ENCODE results near the gene TTC4. TPM values are rescaled to one million over a fixed set of nuclear protein-coding genes. Genes with fewer than 3 reads are reported as not detected.

Gene TTC4
- total RNA-seq, 5 donors from 2014 or later (not counting 1 experiment from before 2014, with no cell fraction given), result 9.6 to 25.1 (median 22.2) TPM

GRCh38 chr1:54699936-54700525 lies 15.6 kb upstream of the TTC4 start:
- ChIA-PET CTCF (no interaction called here), POLR2A (no interaction called here)
- Mint-ChIP-seq H3K27me3 (peaks cover 10 to 16% of the 10 kb centered on the region in 2 donors), H3K36me3 (no peaks in the 10 kb centered on the region), H3K4me1 (no peaks in the 10 kb centered on the region), H3K27ac (no peak overlapping the region), H3K9me3 (no peaks in the 10 kb centered on the region), H3K4me3 (no peak overlapping the region)
- 91% methylated on average over 5 of the region's 11 CpGs for WGBS (ENCODE audit: insufficient coverage)
- ATAC-seq (replicated peaks in 1 of 4), result no peak
- H3K4me1 ChIP-seq (ENCODE audit: control insufficient read depth in 1 of 2, extremely low read depth in 1 of 2, insufficient read depth in 2 of 2, low read length in 2 of 2), result no peaks in the 10 kb centered on the region
- H3K9me3 ChIP-seq, result no peaks in the 10 kb centered on the region
- H3K27ac ChIP-seq (ENCODE audit: low read length), result no peak overlapping the region
- H3K27me3 ChIP-seq (replicated peaks in 1 of 2; ENCODE audit: control insufficient read depth in 2 of 2, extremely low read depth in 1 of 2, insufficient read depth in 2 of 2, low read length in 1 of 2), result peaks cover 0 to 38% of the 10 kb centered on the region in 2 experiments
- H3K4me3 ChIP-seq (ENCODE audit: control insufficient read depth in 1 of 2, extremely low read depth in 1 of 2, low read length in 1 of 2), result no peak overlapping the region
- DNase-seq, result no peak
- no peaks in the 10 kb centered on the region for H3K36me3 ChIP-seq (ENCODE audit: control insufficient read depth in 2 of 2, extremely low read depth in 1 of 2, insufficient read depth in 1 of 2, low read length in 1 of 2)

DNA sequence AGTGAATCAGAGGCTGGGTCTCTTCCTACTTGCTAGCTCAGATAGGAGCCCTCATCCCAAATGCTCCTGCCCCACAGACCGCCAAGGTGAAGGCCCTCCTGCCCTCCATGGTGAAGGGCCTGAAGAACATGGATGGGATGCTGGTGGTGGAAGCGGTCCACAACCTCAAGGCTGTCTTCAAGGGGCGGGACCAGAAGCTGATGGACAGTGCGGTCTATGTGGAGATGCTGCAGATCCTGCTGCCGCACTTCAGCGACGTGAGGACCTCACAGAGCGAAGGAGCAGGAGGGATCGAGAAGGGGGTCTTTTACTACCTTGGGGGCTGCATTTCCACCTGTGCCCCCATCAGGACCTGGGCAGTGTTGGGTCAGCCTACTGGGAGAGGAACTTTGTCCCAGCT lies 14.6 kb upstream of the TTC4 start:
- no peaks in the 10 kb centered on the region for H3K9me3 Mint-ChIP-seq
- Histone ChIP-seq H3K27me3 (replicated peaks in 1 of 2; ENCODE audit: control insufficient read depth in 2 of 2, extremely low read depth in 1 of 2, insufficient read depth in 2 of 2, low read length in 1 of 2) (peaks cover 0 to 40% of the 10 kb centered on the region in 2 experiments), H3K9me3 (no peaks in the 10 kb centered on the region), H3K36me3 (ENCODE audit: control insufficient read depth in 2 of 2, extremely low read depth in 1 of 2, insufficient read depth in 1 of 2, low read length in 1 of 2) (no peaks in the 10 kb centered on the region), H3K4me1 (ENCODE audit: control insufficient read depth in 1 of 2, extremely low read depth in 1 of 2, insufficient read depth in 2 of 2, low read length in 2 of 2) (no peaks in the 10 kb centered on the region), H3K27ac (ENCODE audit: low read length) (no peak overlapping the region), H3K4me3 (ENCODE audit: control insufficient read depth in 1 of 2, extremely low read depth in 1 of 2, low read length in 1 of 2) (no peak overlapping the region)
- no peaks in the 10 kb centered on the region for H3K36me3 Mint-ChIP-seq
- no peak overlapping the region for H3K27ac Mint-ChIP-seq
- WGBS (ENCODE audit: insufficient coverage), result 83% methylated on average over 8 of the region's 9 CpGs
- DNase-seq (no peak), ATAC-seq (replicated peaks in 1 of 4) (no peak)
- H3K4me3 Mint-ChIP-seq, result no peak overlapping the region
- peaks cover 10 to 20% of the 10 kb centered on the region in 2 donors for H3K27me3 Mint-ChIP-seq
- H3K4me1 Mint-ChIP-seq, result no peaks in the 10 kb centered on the region
- CTCF ChIA-PET, result interaction anchor here in 1 of 2 donors (0.7 kb wide), 1 partner anchor 118 kb away, joined by 3 read pairs; no protein-coding TSS in a partner anchor
- POLR2A ChIA-PET, result no interaction called here

DNA sequence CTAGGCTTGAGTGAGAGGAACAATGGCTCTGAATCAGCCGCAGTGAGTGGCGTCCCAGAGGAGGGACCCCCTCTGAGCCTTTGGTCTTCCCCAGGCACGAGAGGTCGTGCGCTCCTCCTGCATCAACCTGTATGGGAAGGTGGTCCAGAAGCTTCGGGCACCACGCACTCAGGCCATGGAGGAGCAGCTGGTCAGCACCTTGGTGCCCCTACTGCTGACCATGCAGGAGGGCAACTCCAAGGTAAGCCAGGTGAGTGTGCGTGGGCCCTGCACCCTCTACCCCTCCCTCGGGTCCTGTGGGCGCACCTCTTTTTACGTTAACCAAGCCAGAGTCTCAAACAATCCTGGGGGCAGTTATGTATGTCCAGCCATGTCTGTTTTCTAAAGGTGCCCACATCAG lies 13.7 kb upstream of the TTC4 start:
- WGBS (ENCODE audit: insufficient coverage), result 89% methylated on average over 11 of the region's 11 CpGs
- Histone ChIP-seq H3K36me3 (ENCODE audit: control insufficient read depth in 2 of 2, extremely low read depth in 1 of 2, insufficient read depth in 1 of 2, low read length in 1 of 2) (no peaks in the 10 kb centered on the region), H3K27me3 (replicated peaks in 1 of 2; ENCODE audit: control insufficient read depth in 2 of 2, extremely low read depth in 1 of 2, insufficient read depth in 2 of 2, low read length in 1 of 2) (peaks cover 0 to 48% of the 10 kb centered on the region in 2 experiments), H3K9me3 (no peaks in the 10 kb centered on the region), H3K4me3 (ENCODE audit: control insufficient read depth in 1 of 2, extremely low read depth in 1 of 2, low read length in 1 of 2) (no peak overlapping the region), H3K27ac (ENCODE audit: low read length) (no peak overlapping the region), H3K4me1 (ENCODE audit: control insufficient read depth in 1 of 2, extremely low read depth in 1 of 2, insufficient read depth in 2 of 2, low read length in 2 of 2) (no peaks in the 10 kb centered on the region)
- no peak for ATAC-seq (replicated peaks in 1 of 4)
- ChIA-PET CTCF (interaction anchor here in 1 of 2 donors (0.6 kb wide), 1 partner anchor 467 kb away, joined by 3 read pairs; no protein-coding TSS in a partner anchor), POLR2A (no interaction called here)
- Mint-ChIP-seq H3K27ac (no peak overlapping the region), H3K36me3 (no peaks in the 10 kb centered on the region), H3K9me3 (no peaks in the 10 kb centered on the region), H3K27me3 (peaks cover 12 to 20% of the 10 kb centered on the region in 2 donors), H3K4me1 (no peaks in the 10 kb centered on the region), H3K4me3 (no peak overlapping the region)
- no peak for DNase-seq

DNA sequence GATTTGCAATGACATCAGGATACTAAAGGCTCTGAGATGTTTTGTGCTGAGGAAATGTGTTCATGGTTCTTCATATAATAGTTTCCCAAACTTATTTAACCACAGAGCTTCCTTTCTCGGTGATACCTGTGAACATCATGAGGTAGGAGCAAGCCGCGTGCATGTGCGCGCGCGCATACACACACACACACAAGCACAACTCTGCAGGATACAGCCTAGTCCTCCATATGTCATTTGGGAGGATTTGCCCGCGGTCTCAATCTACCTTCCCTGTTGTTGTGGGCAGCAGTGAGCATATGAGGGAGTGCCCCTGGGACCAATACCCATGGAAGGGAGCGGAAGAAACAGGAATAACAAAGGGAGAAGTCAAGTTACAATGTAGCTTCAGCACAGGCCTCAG lies 12.2 kb upstream of the TTC4 start:
- Histone ChIP-seq H3K36me3 (ENCODE audit: control insufficient read depth in 2 of 2, extremely low read depth in 1 of 2, insufficient read depth in 1 of 2, low read length in 1 of 2) (no peaks in the 10 kb centered on the region), H3K9me3 (no peaks in the 10 kb centered on the region), H3K27ac (ENCODE audit: low read length) (no peak overlapping the region), H3K4me3 (ENCODE audit: control insufficient read depth in 1 of 2, extremely low read depth in 1 of 2, low read length in 1 of 2) (no peak overlapping the region), H3K27me3 (replicated peaks in 1 of 2; ENCODE audit: control insufficient read depth in 2 of 2, extremely low read depth in 1 of 2, insufficient read depth in 2 of 2, low read length in 1 of 2) (peaks cover 0 to 48% of the 10 kb centered on the region in 2 experiments), H3K4me1 (ENCODE audit: control insufficient read depth in 1 of 2, extremely low read depth in 1 of 2, insufficient read depth in 2 of 2, low read length in 2 of 2) (no peaks in the 10 kb centered on the region)
- Mint-ChIP-seq H3K4me1 (no peaks in the 10 kb centered on the region), H3K9me3 (no peaks in the 10 kb centered on the region), H3K36me3 (no peaks in the 10 kb centered on the region), H3K4me3 (no peak overlapping the region), H3K27ac (no peak overlapping the region), H3K27me3 (peaks cover 15 to 21% of the 10 kb centered on the region in 2 donors)
- ATAC-seq (replicated peaks in 1 of 4), result no peak
- WGBS (ENCODE audit: insufficient coverage), result 82% methylated on average over 1 of the region's 10 CpGs
- DNase-seq, result no peak
- CTCF ChIA-PET, result no interaction called here
- POLR2A ChIA-PET, result no interaction called here

- H3K4me3 ChIP-seq (ENCODE audit: control insufficient read depth in 1 of 2, extremely low read depth in 1 of 2, low read length in 1 of 2), result no peak overlapping the region
- H3K4me1 Mint-ChIP-seq, result no peaks in the 10 kb centered on the region
- no peak overlapping the region for H3K27ac Mint-ChIP-seq
- WGBS (ENCODE audit: insufficient coverage), result 73% methylated on average over 1 of the region's 2 CpGs
- H3K4me3 Mint-ChIP-seq, result no peak overlapping the region
- H3K36me3 ChIP-seq (ENCODE audit: control insufficient read depth in 2 of 2, extremely low read depth in 1 of 2, insufficient read depth in 1 of 2, low read length in 1 of 2), result no peaks in the 10 kb centered on the region
- H3K4me1 ChIP-seq (ENCODE audit: control insufficient read depth in 1 of 2, extremely low read depth in 1 of 2, insufficient read depth in 2 of 2, low read length in 2 of 2), result no peaks in the 10 kb centered on the region
- H3K27ac ChIP-seq (ENCODE audit: low read length), result no peak overlapping the region
- ATAC-seq (replicated peaks in 1 of 4), result no peak
- peaks cover 0 to 46% of the 10 kb centered on the region in 2 experiments for H3K27me3 ChIP-seq (replicated peaks in 1 of 2; ENCODE audit: control insufficient read depth in 2 of 2, extremely low read depth in 1 of 2, insufficient read depth in 2 of 2, low read length in 1 of 2)
- ChIA-PET CTCF (interaction anchor here in 1 of 2 donors (0.6 kb wide), 2 partner anchors 64 to 597 kb away, joined by 3 to 6 read pairs; no protein-coding TSS in a partner anchor), POLR2A (interaction anchor here in 1 of 2 donors (0.6 kb wide), 1 partner anchor 661 kb away, joined by 3 read pairs; no protein-coding TSS in a partner anchor)
- H3K9me3 ChIP-seq, result no peaks in the 10 kb centered on the region
- no peaks in the 10 kb centered on the region for H3K36me3 Mint-ChIP-seq
- DNase-seq, result no peak
- no peaks in the 10 kb centered on the region for H3K9me3 Mint-ChIP-seq
- peaks cover 9 to 29% of the 10 kb centered on the region in 2 donors for H3K27me3 Mint-ChIP-seq
These were observed 10.5 kb upstream of the TTC4 start for GRCh38 chr1:54705153-54705552.

- Mint-ChIP-seq H3K4me3 (no peak overlapping the region), H3K27ac (no peak overlapping the region), H3K9me3 (no peaks in the 10 kb centered on the region), H3K27me3 (peaks cover 9 to 29% of the 10 kb centered on the region in 2 donors), H3K4me1 (no peaks in the 10 kb centered on the region), H3K36me3 (no peaks in the 10 kb centered on the region)
- POLR2A ChIA-PET, result no interaction called here
- no peak for DNase-seq
- Histone ChIP-seq H3K27me3 (replicated peaks in 1 of 2; ENCODE audit: control insufficient read depth in 2 of 2, extremely low read depth in 1 of 2, insufficient read depth in 2 of 2, low read length in 1 of 2) (peaks cover 0 to 42% of the 10 kb centered on the region in 2 experiments), H3K4me1 (ENCODE audit: control insufficient read depth in 1 of 2, extremely low read depth in 1 of 2, insufficient read depth in 2 of 2, low read length in 2 of 2) (no peaks in the 10 kb centered on the region), H3K36me3 (ENCODE audit: control insufficient read depth in 2 of 2, extremely low read depth in 1 of 2, insufficient read depth in 1 of 2, low read length in 1 of 2) (no peaks in the 10 kb centered on the region), H3K9me3 (no peaks in the 10 kb centered on the region), H3K4me3 (ENCODE audit: control insufficient read depth in 1 of 2, extremely low read depth in 1 of 2, low read length in 1 of 2) (no peak overlapping the region), H3K27ac (ENCODE audit: low read length) (no peak overlapping the region)
- CTCF ChIA-PET, result no interaction called here
- ATAC-seq (replicated peaks in 1 of 4), result no peak
- WGBS (ENCODE audit: insufficient coverage), result 85% methylated on average over 4 of the region's 4 CpGs
These were observed 9.2 kb upstream of the TTC4 start for GRCh38 chr1:54706419-54706818.

Measured in T-cell (primary cell).